CD4-positive, alpha-beta T cell treated with Interleukin-6 for 4 hours (primary cell): ENCODE data around the gene NTNG1.

Source experiments
- DNase-seq: peaks from one replicate; pipeline ENCODE4 v3.0.0-alpha.2; 2020; ENCODE audit warnings: mixed read lengths

Gene NTNG1

DNA sequence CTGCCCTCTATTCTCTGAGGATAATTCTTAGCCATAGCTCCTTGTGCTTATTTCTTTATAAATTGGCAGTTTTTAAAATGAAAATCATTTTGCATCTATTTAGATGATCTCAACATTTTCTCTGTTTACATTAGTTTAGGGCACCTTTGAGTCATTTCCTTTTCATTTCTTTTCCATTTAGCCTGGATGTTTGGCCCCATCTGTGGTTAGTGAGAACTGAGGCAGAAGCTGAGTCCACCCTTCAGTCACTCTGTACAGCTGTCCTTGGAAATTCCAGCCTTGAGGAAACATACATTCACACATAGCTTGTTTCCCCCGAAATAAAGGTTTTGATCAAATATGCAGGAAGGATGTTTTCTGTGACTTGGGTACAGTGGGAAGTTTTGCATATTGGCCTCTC is 123.7 kb downstream of the NTNG1 start:
- no peak for DNase-seq

DNA sequence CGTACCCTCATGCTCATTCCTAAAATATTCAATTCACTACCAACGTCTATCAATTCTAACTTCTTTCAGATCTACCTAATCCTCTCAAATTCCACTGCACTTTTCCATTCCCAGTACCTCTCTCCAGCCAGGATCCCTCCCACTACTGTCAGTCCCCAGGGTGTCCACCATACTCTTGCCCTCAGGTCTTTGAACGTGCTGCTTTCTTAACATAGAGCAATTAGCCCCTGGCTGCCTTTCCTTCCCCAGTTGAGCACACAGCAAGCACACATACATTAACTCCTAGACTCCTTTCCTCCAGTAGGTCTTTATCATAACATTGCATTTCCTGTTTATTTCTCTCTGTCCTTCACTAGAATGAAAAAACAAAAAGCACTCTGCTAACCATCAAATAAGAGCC is 126.7 kb downstream of the NTNG1 start:
- DNase-seq = no peak

DNA sequence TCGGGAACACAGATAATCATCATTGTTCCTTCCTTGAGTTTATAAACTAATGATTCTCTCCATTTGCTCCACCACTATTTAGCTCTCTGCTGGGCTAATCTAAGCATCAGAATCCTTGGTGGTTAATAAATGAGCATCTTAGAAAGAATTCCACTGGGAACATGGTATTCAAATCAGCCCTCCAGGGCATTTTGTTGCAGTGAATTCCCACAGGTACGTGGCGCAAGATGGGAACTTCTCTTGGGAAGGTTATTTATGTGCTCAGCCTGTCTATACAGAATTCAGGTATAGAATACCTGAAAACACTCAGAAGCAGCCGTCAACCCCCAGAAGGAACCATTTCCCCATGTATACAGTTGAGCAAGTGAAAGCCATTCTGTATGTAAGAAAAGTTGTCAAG is 131.5 kb downstream of the NTNG1 start:
- DNase-seq = no peak

DNA sequence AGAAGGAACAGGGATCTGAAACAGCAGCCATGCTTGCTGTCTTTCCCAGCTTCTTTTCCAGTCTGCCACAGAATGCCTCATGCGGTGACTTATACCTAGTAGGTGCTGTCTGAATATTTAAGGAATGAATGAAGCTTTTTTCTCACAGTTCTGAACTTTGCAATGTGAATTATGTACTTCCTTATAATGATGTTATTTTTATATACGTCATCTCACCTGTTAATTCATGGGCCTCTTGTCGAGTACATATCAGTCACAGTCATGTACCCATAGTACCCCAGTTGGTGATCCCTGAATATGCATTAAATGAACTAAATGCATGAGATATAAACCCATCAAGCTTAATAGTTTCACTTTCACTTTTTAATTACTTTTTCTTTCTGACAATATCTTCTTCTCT is 132.7 kb downstream of the NTNG1 start:
- no peak for DNase-seq

DNA sequence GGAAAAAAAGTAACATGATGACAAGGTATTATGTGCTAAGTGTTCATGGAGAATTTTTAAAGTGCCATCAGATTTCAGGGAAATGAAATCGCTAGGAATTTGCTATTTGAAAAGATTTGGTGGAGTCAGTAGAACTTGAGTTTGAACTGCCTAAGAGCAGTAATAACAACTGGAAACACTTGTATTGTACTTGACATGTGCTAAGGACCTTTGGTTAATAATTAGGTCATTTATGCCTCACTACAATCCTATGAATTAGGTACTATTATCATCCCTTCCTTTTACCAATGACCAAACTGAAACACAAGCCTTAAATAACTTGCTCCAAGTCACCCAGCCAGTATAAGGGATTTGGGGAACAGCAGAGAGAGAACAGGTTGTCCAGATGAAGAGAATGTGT is 133.4 kb downstream of the NTNG1 start:
- no peak for DNase-seq

DNA sequence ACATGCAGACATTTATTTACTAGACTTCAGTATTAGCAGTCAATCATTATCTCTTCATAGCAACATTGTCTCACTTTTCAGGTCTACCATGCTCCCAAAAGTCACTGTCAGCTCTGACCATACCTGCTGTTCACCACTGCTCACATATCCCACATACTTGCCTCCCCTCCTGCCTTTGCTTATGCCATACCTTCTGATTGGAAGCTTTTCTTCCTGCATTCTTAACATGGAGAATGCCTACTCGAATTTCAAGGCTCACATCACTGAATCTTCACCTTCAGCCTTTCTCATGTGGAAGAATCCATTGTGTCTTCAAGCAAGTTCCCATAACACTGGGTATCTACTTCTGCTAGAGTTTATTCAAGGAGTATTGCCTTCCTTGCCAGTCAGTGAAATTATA is 135.4 kb downstream of the NTNG1 start:
- DNase-seq = no peak

DNA sequence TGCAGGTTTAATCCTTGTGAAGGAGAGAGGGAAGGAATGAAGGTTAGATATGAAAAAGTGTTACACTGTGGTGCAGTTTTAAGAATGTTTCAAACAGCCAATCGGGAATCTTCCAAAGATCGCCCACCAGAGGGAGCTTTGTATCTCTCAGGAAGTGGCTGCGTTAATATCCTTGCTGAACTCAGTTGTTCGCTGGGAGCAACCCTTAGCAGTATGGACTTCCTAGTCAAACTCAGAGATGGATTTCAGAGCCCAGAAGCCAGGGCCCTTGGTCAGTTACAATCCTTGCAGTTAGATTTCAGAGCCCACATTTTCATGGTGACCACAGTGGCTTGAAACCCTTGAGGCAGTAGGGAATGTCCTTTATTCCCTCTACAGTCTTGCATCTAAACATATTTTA is 136.2 kb downstream of the NTNG1 start:
- DNase-seq = no peak

DNA sequence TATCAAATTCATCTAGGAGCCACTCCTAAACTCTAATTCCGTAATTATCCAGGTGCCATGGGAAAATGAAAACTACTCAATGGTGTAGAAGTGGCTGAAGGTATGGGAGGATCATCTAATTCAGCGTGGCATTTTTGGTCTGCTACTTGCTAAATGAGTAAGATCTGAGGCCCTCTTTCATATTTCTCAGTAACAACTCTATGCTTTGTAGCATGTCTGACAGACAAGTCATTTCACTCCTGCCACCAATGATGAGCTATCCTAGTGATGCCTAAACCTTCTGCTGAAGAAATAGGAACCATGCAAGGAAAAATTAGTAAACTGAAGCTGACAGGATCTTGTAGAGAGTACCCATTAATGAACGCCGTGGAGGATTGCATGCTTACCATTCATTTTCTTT is 145.3 kb downstream of the NTNG1 start:
- no peak for DNase-seq

DNA sequence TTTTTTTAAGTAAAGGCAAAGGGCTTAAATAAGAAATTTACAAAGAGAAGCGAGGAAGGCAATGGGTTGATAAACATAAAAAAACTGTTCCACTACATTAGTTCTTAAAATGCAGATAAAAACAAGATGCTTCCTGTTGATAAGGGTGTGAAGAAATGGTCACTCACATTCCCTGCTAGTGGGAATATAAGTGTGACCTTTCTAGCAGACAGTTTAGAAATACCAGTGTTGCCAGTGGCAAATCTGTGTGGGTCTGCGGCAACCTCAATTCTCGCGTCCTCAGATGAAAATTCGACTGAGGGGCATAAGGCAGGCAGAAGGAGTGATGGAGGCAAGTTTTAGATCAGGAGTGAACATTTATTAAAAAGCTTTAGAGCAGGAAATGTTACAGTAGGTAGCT is 151.1 kb downstream of the NTNG1 start:
- no peak for DNase-seq

DNA sequence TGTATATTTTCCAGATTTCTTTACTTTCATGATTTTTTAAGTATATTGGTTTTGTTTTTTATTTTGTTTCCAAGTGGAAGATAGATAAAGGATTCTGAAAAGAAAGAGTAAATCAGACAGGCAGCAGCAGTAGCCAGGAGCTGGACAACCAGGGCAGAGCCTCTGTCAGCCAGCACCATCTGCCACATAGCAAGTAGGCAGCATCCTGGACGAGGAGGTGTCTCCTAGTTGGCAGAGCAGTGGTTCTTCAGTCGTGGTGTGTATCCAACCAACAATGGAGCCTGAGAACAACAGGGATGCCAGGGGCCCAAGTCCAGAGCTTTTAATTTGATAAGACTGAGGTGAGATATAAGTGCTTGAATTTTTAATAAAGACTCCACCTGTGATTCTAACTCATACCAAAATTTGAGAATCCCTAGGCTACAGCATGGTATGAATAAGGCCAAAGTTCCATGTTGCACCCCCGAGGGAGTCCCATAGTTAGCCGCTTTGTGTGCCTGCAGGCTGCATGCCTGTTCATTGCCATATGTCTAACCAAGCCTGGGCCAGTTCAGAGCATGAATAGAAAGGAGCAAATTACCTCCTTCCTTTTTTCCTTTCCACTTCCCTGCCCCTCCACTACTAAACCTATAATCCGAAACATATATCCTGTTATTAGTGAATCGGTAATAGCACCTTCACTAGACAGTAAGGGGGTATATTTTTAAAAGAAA is 153.2 kb downstream of the NTNG1 start:
- DNase-seq = no peak

DNA sequence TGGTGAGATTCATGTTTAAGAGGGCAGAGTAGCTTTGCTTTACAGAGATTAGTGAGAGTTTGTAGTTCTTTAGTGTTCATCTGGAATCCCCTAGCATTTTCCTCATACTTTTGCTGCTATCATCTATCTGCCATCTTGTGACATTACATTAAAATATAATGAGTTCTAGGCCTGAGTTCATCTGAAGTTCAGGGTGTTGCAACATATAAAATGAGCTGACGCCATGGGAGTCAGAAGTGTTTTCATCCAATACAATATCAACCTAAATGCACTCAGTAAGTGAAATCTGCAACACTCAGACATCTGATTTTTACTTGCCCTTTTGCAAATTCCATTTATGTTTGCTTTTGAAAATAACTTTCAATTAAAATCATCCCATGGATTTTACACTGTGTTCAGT is 153.8 kb downstream of the NTNG1 start:
- DNase-seq = no peak

DNA sequence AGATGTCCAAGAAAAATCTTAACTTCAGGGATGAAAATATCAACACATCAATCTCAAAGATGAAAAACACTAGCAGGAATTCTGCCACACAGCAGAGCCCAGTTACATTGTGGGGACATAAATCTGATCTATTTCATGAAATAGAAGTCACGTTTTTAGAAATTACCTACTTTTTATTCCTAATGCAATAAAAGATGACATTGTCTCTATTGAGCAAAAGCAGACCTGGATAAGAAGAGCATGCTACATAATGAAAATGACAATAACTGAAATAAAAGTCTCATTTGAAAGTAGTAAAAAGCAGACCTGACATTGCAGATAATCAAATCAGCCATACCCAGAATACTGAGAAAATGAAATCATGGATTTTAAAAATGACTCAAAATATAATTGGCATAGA is 156.8 kb downstream of the NTNG1 start:
- no peak for DNase-seq

DNA sequence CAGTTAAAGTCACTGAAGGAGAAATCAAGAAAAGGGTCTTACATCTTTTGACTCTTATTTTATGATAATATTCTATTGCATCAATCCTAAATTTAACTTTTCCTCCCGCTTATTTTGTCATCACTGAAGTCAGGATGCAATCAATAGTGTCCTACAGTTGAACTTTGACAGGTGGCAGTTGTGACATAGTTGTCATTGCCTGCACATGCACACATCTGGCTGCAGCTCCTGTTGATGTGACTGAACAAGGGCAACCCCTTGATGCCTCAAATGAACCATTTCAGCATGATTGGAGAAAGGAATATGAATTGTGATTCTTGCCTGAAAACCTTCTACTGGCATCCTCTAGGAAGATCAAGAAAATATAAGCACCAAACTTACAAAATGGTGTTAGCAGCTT is 157.7 kb downstream of the NTNG1 start:
- DNase-seq = no peak

DNA sequence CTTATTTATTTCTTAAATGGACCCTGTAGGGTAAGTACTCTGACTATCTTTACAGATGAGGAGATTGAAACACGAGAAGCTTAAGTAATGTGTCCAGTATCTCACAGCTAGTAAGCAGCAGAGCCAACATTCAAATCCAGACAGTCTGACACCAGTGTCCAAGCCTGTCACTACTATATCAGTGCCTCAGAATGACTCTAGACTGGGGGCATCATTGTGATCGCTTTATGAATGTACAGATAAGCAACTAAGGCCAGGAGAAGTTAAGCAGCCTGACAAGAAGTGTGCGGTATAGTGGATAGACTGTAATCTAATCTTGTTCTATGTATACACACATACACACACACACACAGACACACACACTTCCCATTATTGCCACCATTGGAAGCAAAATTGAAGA is 158.7 kb downstream of the NTNG1 start:
- no peak for DNase-seq

DNA sequence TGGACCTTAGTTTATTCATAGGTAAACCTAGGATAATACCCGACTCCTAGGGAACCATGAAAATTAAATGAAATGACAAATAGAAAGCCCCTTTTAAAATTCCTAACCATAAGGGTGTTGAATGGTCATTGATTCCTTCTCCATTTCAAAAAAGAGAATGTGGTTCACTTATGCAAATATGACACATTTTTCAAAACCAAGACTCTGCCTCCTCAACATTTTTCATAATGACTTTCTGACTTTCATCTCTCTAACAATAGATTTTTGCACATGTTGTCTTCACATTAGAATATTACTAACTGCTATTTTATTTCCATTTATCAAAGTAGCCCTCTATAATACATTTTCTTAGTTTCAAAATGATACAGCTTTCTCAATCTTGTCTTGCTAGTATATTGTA is 169.1 kb downstream of the NTNG1 start:
- no peak for DNase-seq

DNA sequence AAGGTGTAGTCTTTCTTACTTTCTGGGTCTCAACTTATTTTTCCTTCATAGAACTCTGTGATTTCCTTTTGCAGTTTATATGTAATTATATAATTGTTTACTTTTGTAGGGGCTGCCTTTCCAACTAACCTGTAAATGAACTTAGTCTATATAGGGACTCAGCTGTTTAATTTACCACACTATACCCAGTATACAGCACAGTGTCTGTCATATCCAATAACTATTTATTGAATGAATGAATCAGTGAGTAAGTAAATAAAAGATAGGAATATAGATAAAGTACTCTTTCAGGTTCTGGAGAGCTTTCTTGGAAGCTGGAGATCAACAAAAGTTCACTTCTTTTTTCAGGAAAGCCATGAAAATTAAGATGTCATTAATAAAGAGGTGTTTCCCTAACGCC is 174.8 kb downstream of the NTNG1 start:
- DNase-seq = no peak

DNA sequence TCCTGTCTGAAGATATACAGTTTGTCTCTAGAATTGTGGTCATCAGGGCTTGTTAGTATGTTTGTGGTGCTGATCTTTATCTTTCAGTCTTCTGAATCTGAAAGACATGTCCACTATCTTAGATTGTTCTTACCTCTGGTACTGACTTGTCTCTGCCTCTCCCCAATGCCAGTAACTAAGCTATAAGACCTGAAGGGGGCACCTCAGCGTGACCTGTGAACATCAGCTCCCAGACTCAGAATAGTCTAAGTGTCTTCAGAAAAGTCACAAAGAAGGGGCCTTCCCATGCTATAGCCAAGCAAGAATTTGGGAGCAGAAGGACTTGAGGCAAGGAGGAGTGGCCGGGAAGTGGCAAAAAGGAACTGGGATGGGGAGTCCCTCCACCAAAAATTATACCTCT is 178.1 kb downstream of the NTNG1 start:
- no peak for DNase-seq

DNA sequence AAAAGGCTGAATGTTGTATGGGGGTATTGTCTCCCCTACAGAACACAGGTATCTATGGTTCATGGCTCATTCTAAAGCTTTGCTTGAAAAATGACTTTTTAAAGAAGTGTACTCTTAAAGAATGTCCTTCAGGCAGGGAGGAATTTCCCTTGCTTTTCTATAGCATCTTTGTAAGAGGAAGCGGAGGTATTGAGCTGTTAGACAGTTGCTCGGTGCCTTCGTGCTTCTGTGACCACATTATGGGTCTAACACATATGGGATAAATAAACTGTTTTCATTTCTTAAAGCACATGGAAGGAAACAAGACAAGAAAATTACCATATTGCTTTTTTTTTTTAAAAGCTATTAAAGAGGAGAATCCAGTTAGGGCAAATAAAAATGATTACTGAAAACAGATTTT is 182.9 kb downstream of the NTNG1 start:
- no peak for DNase-seq

DNA sequence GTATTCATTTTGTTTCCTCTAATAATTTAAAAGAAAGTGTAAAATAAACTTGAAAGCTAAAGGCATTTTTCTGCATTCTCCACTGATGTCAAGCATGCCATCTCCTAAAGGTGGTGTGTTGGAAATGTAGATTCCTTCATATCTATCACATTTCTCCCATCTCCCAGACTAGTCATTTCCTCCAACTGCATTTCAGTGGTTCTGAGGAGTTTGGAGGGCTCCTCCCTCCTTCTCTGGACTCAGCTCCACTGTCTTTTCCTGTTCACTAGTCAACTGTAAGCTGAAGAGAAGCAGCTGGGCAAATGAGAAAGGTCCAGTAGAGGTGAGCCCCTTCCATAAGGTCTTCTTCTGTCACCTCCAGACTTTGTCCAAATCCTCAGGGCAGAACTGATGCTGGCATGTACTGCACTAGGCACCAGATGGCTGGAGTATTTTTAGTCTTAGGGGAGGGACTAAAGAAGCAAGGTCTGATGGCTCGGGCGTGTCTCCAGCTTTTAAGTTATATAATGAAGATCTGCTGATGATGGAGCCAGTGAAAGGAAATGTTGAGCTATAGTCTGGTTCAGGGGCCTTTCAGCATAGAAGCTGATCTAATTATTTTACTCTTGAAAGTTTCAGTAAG is 186.1 kb downstream of the NTNG1 start:
- no peak for DNase-seq

DNA sequence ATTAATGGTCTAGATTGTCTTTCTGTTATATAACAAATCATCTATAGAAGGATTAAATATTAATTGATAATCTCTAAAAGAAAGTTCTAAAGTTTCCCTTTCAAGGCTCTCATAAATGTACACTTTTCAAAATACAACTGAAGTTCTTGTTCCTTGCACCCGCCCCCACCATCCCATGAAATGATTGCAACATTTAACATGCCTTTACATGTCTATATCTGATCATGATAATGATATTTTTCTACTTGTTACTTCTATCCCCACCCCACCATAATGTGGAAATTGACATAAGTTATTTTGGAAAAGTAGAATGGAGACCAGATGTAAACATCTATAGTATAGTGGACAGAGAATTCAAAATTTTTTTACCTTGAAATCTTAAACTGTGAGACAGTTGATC is 186.6 kb downstream of the NTNG1 start:
- DNase-seq = no peak

DNA sequence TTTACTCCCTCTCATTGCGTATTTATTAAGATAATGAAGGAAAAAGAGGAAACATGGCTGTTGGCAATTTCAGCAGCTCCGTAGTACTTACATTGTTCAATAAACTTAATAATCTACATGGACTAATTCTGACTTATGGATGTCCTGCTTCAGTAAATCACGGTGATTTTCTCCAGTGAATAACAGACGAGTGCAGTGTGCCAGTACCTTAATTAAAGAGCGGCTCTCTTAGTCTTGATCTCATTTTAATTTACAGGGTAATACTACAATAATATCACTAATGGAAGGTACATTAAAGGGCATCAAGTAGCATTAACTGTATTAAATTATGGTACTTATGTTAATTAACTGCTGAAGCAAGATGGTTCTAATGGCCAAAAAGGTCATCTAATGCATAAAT is 187.2 kb downstream of the NTNG1 start:
- no peak for DNase-seq

DNA sequence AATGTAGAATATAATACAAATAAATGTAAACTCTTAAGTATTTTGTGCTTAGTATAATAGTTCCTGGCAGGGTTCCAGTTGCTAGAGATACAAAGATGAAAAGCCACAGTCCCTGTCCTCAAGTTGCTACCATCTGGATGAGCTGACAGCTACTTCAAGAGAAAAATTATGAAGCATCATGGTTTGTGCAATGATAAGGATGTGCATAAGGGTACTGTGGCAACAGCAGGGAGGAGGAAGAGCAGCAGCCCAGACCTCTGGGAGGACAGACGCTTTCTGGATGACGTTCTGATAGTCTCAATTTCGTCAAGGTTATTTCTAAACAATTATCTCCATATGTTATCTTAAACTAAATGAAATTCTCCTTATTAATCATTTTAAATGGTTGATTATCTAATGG is 198.9 kb downstream of the NTNG1 start:
- DNase-seq = no peak

DNA sequence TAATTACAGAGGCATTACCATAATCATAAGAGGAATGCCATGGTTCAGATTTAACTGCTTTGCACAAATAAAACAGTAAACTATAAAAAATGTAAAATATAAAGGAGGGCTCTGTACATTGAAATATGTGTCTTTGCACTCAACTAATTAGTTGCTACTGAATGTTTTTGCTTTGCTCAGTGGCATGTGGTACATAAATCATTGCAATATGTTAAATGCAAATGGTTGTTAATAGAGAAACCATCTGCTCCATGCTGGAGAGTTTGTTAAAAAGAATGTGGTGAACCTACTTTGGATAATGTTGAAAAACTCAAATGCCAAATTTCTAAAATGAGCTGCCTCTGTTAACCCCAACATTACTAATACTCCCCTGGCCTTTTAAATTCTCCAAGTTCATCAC is 201.5 kb downstream of the NTNG1 start:
- no peak for DNase-seq

DNA sequence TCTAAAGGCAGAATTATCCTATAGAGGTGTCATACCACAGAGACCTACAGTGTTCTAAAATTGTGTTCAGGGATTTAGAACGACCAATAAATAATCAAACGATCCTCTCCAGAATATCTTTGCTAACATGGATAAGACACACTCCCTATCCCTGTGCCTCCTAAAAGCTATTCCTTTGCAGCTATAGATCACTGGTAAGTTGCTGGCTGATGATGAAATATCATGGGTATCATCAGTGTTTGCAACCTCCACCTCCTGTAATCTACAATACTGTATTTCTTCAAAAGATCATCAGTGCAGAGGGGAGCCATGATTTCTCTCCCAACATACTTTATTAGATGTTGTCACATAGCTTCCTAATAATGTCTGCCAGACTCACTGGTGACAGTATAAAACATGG is 201.9 kb downstream of the NTNG1 start:
- DNase-seq = no peak

DNA sequence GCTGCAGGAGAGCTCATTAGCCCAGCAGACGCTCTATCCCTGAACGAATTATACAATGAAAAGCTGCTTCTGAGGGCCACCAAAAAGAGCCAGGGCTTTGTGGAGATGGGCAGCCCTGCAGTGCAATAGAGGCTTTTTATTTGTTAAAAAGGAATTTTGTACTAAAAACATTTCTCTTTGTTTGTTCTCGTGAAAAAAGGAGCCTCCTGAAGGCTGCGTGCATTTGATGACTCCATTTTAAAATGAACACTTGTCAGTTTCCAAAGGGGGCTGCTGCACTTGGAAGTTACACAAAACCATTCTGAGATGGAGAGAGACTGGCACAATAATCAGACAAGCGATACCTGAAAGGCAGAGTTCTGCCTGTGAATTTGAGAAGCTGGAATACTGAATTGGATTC is 202.8 kb downstream of the NTNG1 start:
- no peak for DNase-seq
